Loucy (cell line): ENCODE measurements around the gene FHIT.

ENCODE experiments used
- H2AFZ ChIP-seq: fragments of 200-600 bp; sonication (generic); 2 replicates; pipeline ENCODE4 v1.6.0; 2016; ENCODE audit warnings: antibody characterized with exemption, mild to moderate bottlenecking, low read length, moderate library complexity
- H3F3A ChIP-seq: fragments of 200-600 bp; 2 replicates; pipeline ENCODE4 v1.6.0; 2016; ENCODE audit warnings: antibody characterized with exemption, low read depth, mild to moderate bottlenecking
- H3K27me3 ChIP-seq: fragments of 200-600 bp; sonication (generic); 2 replicates; pipeline ENCODE4 v1.6.1; 2014; ENCODE audit warnings: low read length, mild to moderate bottlenecking; ENCODE audit not compliant: insufficient read depth, poor library complexity, severe bottlenecking
- H3K36me3 ChIP-seq: fragments of 200-600 bp; sonication (generic); 2 replicates; pipeline ENCODE4 v1.6.1; 2016; ENCODE audit warnings: low read length; ENCODE audit not compliant: insufficient read depth
- H3K4me1 ChIP-seq: fragments of 200-600 bp; sonication (generic); 2 replicates; pipeline ENCODE4 v1.5.1; 2014; ENCODE audit warnings: low read length, mild to moderate bottlenecking; ENCODE audit not compliant: insufficient read depth, poor library complexity, severe bottlenecking
- H3K4me2 ChIP-seq: fragments of 200-600 bp; sonication (generic); 2 replicates; pipeline ENCODE4 v1.6.0; 2014; ENCODE audit warnings: antibody characterized with exemption, low read length, low read depth, mild to moderate bottlenecking; ENCODE audit not compliant: poor library complexity, severe bottlenecking
- H3K4me3 ChIP-seq: fragments of 200-600 bp; sonication (generic); 2 replicates; pipeline ENCODE4 v1.5.1; 2014; ENCODE audit warnings: low read length, mild to moderate bottlenecking, mixed read lengths; ENCODE audit not compliant: poor library complexity, severe bottlenecking
- H3K79me2 ChIP-seq: fragments of 200-600 bp; sonication (generic); 2 replicates; pipeline ENCODE4 v1.6.1; 2014; ENCODE audit warnings: low read length; ENCODE audit not compliant: insufficient read depth
- H3K9ac ChIP-seq: fragments of 200-600 bp; sonication (generic); 2 replicates; pipeline ENCODE4 v1.6.0; 2014; ENCODE audit warnings: mild to moderate bottlenecking, low read depth, low read length, moderate library complexity; ENCODE audit not compliant: poor library complexity, severe bottlenecking
- H3K9me2 ChIP-seq: fragments of 200-600 bp; sonication (generic); replicated peaks from 2 replicates; pipeline ENCODE4 v1.6.1; 2016; ENCODE audit warnings: low read depth, low read length, mixed read lengths
- H3K9me3 ChIP-seq: fragments of 200-600 bp; sonication (generic); 2 replicates; pipeline ENCODE4 v1.6.1; 2014; ENCODE audit warnings: mild to moderate bottlenecking, antibody characterized with exemption, low read length, low read depth; ENCODE audit not compliant: insufficient read depth
- H4K20me1 ChIP-seq: fragments of 200-600 bp; sonication (generic); 2 replicates; pipeline ENCODE4 v1.6.0; 2014; ENCODE audit warnings: antibody characterized with exemption, low read length, mild to moderate bottlenecking; ENCODE audit not compliant: insufficient read depth, poor library complexity, severe bottlenecking
- CTCF ChIP-seq: fragments of 200-600 bp; sonication (generic); conservative IDR thresholded peaks from 2 replicates; pipeline ENCODE4 v1.5.1; 2014; ENCODE audit warnings: mild to moderate bottlenecking, antibody characterized with exemption, low read length
- EZH2phosphoT487 ChIP-seq: fragments of 200-600 bp; IDR thresholded peaks from 2 replicates; pipeline ENCODE4 v1.6.1; 2018; ENCODE audit warnings: antibody characterized with exemption, mild to moderate bottlenecking, moderate library complexity, borderline replicate concordance

FHIT gene

DNA sequence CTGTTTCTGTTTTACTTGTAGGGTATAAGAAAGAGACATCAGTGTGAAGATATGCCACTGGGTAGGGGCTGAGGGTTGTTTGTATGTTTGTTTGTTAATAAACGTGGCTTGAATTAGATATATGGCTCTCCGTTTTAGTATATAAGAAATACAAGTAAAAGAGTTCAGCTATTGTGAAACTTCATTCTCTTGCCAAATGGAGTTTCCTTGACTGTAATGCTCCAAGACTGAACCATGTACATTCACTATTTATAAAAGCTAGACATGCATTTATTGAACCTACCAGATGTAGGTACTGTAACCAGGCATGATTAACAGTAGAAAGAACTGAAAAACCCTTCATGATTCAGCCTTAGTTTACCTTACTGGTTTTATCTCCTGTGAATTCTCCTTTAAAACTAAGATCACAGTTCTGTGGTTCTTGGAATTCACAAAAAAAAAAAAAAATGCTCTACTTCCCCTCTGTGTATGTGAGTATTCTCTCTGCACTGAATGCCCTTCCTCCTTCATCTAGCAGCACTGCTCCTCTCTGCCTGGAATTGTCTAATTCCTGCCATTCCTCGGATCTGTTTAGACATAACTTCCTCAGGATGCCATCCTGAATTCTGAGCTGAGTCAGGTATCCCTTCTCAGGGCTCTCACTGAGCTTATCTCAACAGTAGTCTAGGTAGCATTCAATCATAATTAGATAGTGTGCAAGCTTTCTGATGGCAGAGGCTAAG, 504.4 kb downstream of the FHIT start:
- no peaks in the 10 kb centered on the region for H3K9me3 ChIP-seq
- no peak overlapping the region for H2AFZ ChIP-seq
- H3K36me3 ChIP-seq, result no peaks in the 10 kb centered on the region
- H4K20me1 ChIP-seq, result no peaks in the 10 kb centered on the region
- H3K9ac ChIP-seq, result no peak overlapping the region
- H3K4me3 ChIP-seq, result no peak overlapping the region
- H3K79me2 ChIP-seq, result no peaks in the 10 kb centered on the region
- H3K9me2 ChIP-seq, result no peaks in the 10 kb centered on the region
- H3F3A ChIP-seq, result no peaks in the 10 kb centered on the region
- H3K4me2 ChIP-seq, result no peak overlapping the region
- TF ChIP-seq EZH2phosphoT487 (no peak), CTCF (no peak)
- H3K27me3 ChIP-seq, result no peaks in the 10 kb centered on the region
- no peaks in the 10 kb centered on the region for H3K4me1 ChIP-seq

- Histone ChIP-seq H3K9me2 (no peaks in the 10 kb centered on the region), H3F3A (no peaks in the 10 kb centered on the region), H3K79me2 (no peaks in the 10 kb centered on the region), H3K9ac (no peak overlapping the region), H3K4me3 (no peak overlapping the region), H4K20me1 (no peaks in the 10 kb centered on the region), H2AFZ (no peak overlapping the region), H3K9me3 (no peaks in the 10 kb centered on the region), H3K4me1 (no peaks in the 10 kb centered on the region), H3K4me2 (no peak overlapping the region), H3K36me3 (no peaks in the 10 kb centered on the region), H3K27me3 (no peaks in the 10 kb centered on the region)
- TF ChIP-seq CTCF (no peak), EZH2phosphoT487 (no peak)
Measured at GRCh38 chr3:60746043-60746638, 505.1 kb downstream of the FHIT start.

DNA sequence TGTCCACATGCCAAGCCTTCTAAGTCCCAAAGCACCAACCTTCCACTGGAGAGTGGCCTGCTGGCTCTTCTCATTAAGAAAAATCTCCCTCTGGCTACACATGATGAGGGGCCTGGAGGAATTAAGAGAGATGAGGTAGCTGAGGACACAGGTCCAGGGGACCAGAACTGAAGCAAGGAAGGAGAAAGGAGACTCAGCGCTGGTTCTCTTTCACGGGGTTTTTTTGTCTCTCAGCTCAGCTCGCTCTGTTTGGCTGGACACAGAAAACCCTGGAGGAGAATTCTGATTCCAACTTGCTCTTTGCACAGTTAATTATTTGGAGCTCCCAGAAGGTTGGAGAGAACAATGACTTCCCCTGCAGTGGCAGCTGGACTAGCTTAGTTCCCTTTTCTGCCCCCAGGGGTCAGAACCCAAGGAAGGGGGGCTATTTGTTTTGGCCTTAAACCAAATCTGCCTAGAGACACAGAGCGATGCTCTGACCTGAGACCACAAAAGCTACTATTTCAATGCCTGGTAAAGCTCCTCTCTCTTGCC, 507.6 kb downstream of the FHIT start:
- no peaks in the 10 kb centered on the region for H4K20me1 ChIP-seq
- no peaks in the 10 kb centered on the region for H3K27me3 ChIP-seq
- TF ChIP-seq CTCF (0 out of 2 replicates have a peak, but pooled peaks have one; percentile 25), EZH2phosphoT487 (no peak)
- no peak overlapping the region for H3K9ac ChIP-seq
- no peak overlapping the region for H3K4me3 ChIP-seq
- H3K36me3 ChIP-seq, result no peaks in the 10 kb centered on the region
- no peaks in the 10 kb centered on the region for H3F3A ChIP-seq
- no peak overlapping the region for H3K4me2 ChIP-seq
- H3K9me2 ChIP-seq, result no peaks in the 10 kb centered on the region
- no peaks in the 10 kb centered on the region for H3K4me1 ChIP-seq
- no peaks in the 10 kb centered on the region for H3K79me2 ChIP-seq
- H3K9me3 ChIP-seq, result no peaks in the 10 kb centered on the region
- no peak overlapping the region for H2AFZ ChIP-seq
